Small intestine (tissue), 7 donors: ENCODE results near the gene DISC1. TPM values are rescaled to one million over a fixed set of nuclear protein-coding genes. Genes with fewer than 3 reads are reported as not detected.
A peak's percentile ranks its signal among the peaks of the same experiment; 100 is the strongest.

Experiments
- DNase-seq, 2 donors: peaks; one replicate each; pipeline versions ENCODE4 v3.0.0 to v3.0.0-alpha.2; 2013
- FAIRE-seq: peaks from 2 replicates; lab custom pipeline; 2012; peaks lifted over from hg19 to GRCh38; lab: Jason Lieb, UNC
- H3K27ac ChIP-seq, 3 donors: one replicate each; pipeline ENCODE4 v1.5.1; 2013; ENCODE audit warnings: low read length in 2 of 3, mild to moderate bottlenecking in 2 of 3, control low read depth in 1 of 3, inconsistent platforms in 1 of 3, low read depth in 1 of 3, moderate library complexity in 1 of 3
- H3K27me3 ChIP-seq, 3 donors: one replicate each; pipeline ENCODE4 v1.6.1; 2013; ENCODE audit warnings: low read length in 3 of 3, inconsistent platforms in 1 of 3; ENCODE audit not compliant: control insufficient read depth in 3 of 3, insufficient read depth in 3 of 3
- H3K36me3 ChIP-seq, 3 donors: one replicate each; pipeline ENCODE4 v1.6.1; 2013; ENCODE audit warnings: low read length in 3 of 3, inconsistent platforms in 1 of 3, low read depth in 1 of 3, mild to moderate bottlenecking in 1 of 3, moderate library complexity in 1 of 3; ENCODE audit not compliant: control insufficient read depth in 3 of 3, insufficient read depth in 2 of 3
- H3K4me1 ChIP-seq, 3 donors: one replicate each; pipeline ENCODE4 v1.6.1; 2013; ENCODE audit warnings: low read length in 2 of 3, inconsistent platforms in 1 of 3, low read depth in 1 of 3, mild to moderate bottlenecking in 1 of 3, moderate library complexity in 1 of 3; ENCODE audit not compliant: control insufficient read depth in 3 of 3, insufficient read depth in 2 of 3
- H3K4me3 ChIP-seq, 3 donors: one replicate each; pipeline ENCODE4 v1.5.1; 2013; ENCODE audit warnings: low read length in 3 of 3, control low read depth in 1 of 3, inconsistent platforms in 1 of 3, low read depth in 1 of 3, mild to moderate bottlenecking in 1 of 3, moderate library complexity in 1 of 3
- H3K9me3 ChIP-seq, 2 donors: one replicate each; pipeline ENCODE4 v1.6.1; 2013; ENCODE audit warnings: low read depth in 1 of 2, low read length in 1 of 2; ENCODE audit not compliant: control insufficient read depth in 2 of 2, insufficient read depth in 1 of 2
- WGBS, 3 donors: extraction: QIAGEN DNeasy Blood & Tissue Kit; methylation state at CpG; one replicate each; pipeline ENCODE4 v1.1.7; 2013; 5-methylcytosine and 5-hydroxymethylcytosine counted together
- polyA plus RNA-seq, 4 donors: library from polyadenylated mRNA; stranded (reverse) in 3 of 4; unstranded in 1 of 4; fragments of 200-250 nt in 3 of 4; fragments of 120-200 nt in 1 of 4; gene quantifications; one replicate each; pipeline versions ENCODE4 v1.2.1 to v1.2.3, GENCODE V29; 2013
- donor health status: healthy with polysubstance abuse.
- donor health status: control.
- donor health status: control.
- donor health status: Bipolar disorder and iron deficiency.
- donor health status: healthy.

The DISC1 gene
- polyA plus RNA-seq, 4 donors, result 0.27 to 2.1 (median 0.85) TPM; not detected in 1

DNA sequence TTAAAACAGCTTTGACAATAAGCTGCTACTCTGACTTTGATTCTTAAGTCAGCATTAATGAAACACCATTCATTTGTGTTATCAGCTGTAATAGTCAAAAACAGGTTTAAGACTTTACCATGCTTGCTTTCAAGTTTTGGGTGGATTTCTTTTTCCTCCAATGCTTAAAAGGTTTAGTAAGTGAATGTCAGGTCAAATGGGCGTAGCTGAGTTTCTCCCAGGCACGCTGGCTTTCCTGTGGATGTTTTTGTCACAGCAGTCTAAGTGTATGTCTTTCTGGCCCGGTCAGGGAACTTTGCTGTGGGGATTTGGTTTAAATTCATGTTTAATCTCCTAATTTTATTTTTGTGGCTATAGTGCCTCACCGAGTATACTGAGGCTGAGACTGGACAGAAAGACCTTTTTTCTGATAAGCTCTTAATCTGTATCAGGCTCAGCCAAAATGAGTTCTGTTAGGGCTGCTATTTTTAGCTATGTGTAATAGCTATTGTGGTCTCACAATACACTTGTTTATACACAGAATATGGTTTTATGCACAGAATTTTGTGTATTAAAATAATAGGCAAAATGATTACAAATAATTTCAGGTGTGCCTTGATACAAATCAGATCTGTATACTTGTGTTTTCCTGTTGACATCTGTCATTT is 292.8 kb downstream of the DISC1 start:
- FAIRE-seq (no peak), DNase-seq (no peak)
- 58 to 61% (median 59%) methylated on average over 4 of the region's 4 CpGs for WGBS, 3 donors
- Histone ChIP-seq H3K4me3 (no peak overlapping the region), H3K9me3 (no peaks in the 10 kb centered on the region), H3K27ac (peak overlapping the region in 1 of 3 donors; percentile 5), H3K27me3 (no peaks in the 10 kb centered on the region), H3K36me3 (no peaks in the 10 kb centered on the region), H3K4me1 (no peaks in the 10 kb centered on the region)

DNA sequence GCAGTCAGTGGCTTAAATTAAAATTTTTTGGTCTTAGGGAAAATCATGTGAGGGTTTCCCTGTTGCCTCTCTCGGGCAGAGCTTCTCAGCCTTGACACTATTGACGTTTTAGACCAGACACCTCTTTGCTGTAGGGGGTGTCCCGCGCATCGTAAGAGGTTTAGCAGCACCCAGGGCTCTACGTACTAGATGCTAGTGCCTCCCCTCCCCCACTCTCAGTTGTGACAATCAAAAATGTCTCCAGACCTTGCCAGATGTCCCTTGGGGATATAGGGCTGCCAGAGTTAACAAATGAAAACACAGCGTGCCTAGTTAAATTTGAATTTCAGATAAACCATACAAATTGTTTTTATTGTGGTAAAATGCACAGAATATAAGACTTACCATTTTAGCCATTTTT is 293.3 kb downstream of the DISC1 start:
- no peaks in the 10 kb centered on the region for H3K9me3 ChIP-seq
- DNase-seq, result no peak
- H3K27ac ChIP-seq, result peak overlapping the region in 1 of 3 donors; percentile 5
- FAIRE-seq, result no peak
- H3K36me3 ChIP-seq, result no peaks in the 10 kb centered on the region
- no peaks in the 10 kb centered on the region for H3K27me3 ChIP-seq
- H3K4me1 ChIP-seq, result no peaks in the 10 kb centered on the region
- H3K4me3 ChIP-seq, result no peak overlapping the region
- WGBS, 3 donors, result 69 to 83% (median 74%) methylated on average over 7 of the region's 7 CpGs

DNA sequence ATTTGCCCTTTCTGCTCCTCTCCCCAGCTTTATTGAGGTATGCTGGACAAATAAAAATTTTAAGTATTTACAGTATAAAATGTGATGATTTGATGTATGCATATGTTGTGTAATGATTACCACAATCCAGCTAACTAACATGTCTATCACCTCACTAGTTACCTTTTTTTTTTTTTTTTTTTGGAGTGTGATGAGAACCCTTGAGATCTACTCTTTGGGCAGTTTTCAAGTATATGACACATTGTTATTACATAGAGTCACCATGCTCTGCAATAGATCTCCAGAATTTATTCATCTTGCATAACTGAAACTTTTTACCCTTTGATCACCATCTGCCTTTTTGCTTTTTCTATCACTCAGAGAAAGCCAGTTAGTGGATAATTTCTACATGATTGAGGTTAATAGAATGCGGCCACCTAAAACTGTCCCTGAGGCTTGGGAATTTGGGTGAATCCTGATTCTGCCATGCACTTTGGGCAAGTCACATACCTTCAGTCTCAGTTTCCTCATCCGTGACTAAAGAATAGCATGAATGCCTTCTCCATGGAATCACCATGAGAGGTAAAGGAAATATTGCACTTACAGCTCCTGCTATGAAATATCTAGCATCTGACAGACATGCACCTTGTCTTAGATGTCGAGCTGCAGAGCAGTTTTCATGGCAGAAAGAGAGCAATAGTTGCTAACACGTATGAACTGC is 295.2 kb downstream of the DISC1 start:
- 84 to 96% (median 91%) methylated on average over 4 of the region's 4 CpGs for WGBS, 3 donors
- FAIRE-seq, result no peak
- Histone ChIP-seq H3K27ac (no peak overlapping the region), H3K4me1 (no peaks in the 10 kb centered on the region), H3K4me3 (no peak overlapping the region), H3K9me3 (no peaks in the 10 kb centered on the region), H3K36me3 (no peaks in the 10 kb centered on the region), H3K27me3 (no peaks in the 10 kb centered on the region)
- DNase-seq, result no peak

DNA sequence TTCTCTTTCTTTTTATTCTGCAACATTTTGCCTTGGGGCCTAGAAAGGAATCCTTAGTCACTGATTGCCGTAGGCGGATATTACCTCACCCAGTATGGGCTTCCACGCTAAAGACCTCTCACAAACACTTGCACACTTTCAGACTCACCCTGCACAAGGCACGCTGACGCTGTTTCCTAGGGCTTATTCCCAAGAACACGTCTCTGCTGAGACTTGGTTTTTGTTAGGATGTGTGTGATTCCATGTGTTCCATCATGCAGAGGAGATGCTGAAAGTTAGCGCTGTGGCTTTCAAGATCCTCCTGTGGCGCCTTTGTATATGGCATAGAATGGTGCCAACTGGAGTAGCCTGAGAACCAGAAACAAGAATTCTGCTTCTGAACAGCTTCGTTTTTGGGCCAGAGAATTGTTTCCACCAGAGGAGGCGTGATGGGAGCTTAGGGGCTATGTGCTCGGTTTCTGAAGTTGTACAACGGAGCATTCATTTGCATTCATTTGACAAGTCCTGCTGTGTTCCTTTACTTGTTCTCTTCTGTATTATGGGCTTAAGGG is 297.0 kb downstream of the DISC1 start:
- H3K36me3 ChIP-seq, result no peaks in the 10 kb centered on the region
- H3K27me3 ChIP-seq, result no peaks in the 10 kb centered on the region
- H3K4me3 ChIP-seq, result no peak overlapping the region
- WGBS, 3 donors, result 92 to 94% (median 92%) methylated on average over 12 of the region's 12 CpGs
- no peaks in the 10 kb centered on the region for H3K4me1 ChIP-seq
- no peak overlapping the region for H3K27ac ChIP-seq
- DNase-seq (no peak), FAIRE-seq (no peak)
- no peaks in the 10 kb centered on the region for H3K9me3 ChIP-seq

DNA sequence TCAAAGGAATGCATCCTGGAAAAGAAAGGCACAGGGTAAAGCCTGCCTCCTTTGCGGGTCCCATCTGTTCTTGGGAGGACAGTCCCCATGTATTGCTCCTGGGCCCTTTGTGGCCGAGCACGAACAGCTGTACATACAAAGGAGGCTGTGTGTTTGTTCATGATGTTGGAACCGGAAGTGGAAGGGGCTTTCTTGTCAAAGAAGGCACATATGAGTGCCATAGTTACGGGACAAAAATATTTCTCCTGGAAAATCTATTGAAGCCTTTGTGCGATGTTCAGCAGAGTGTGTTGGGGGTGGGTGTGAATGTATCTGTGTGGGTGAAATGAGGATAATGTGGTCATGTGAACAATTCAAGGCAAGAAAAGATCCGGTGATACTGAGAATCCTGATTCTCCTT is 297.6 kb downstream of the DISC1 start:
- DNase-seq (peak in 1 of 2 donors; percentile 25), FAIRE-seq (no peak)
- Histone ChIP-seq H3K27me3 (no peaks in the 10 kb centered on the region), H3K27ac (no peak overlapping the region), H3K36me3 (no peaks in the 10 kb centered on the region), H3K9me3 (no peaks in the 10 kb centered on the region), H3K4me3 (no peak overlapping the region), H3K4me1 (no peaks in the 10 kb centered on the region)
- WGBS, 3 donors, result 79 to 85% (median 81%) methylated on average over 7 of the region's 7 CpGs

DNA sequence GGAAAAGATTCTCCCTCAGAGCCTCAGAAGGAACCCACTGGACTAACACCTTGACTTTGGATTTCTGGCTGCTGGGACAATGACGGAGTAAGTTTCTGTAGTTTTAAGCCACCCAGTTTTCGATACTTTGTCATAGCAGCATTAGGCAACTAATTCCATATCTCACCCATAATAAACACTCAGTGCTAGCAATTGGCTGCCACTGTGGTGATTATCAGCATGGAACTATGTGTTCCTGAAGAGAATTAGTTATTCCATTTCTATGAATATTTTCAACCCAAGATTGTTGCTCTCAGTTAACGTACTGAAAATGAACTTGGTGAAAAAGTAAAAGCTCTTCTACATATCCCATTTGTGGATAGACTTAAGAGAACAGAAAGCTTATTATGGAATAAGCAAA is 299.3 kb downstream of the DISC1 start:
- 70 to 89% (median 73%) methylated on average over 3 of the region's 3 CpGs for WGBS, 3 donors
- H3K36me3 ChIP-seq, result no peaks in the 10 kb centered on the region
- no peak for FAIRE-seq

DNA sequence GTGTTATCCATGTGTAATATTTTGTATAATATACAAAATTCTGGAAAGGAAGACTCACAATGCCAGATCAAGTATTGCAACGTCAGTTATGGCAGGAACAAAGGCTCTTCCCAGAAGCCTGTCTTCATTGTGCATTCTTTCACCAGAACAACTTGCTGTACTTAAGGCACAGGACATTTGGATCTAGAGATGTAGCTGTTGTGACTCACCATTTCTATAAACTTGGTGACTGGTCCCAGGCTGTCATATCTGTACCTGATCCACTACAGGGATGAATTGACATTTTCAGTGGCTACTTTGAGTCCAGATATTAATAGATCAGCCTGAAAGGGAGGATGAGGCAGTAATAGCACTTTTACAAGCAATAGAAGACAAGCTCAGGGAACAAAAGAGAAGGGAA is 299.8 kb downstream of the DISC1 start:
- no peak for FAIRE-seq
- DNase-seq, result no peak
- WGBS, 3 donors, result 72 to 88% (median 83%) methylated on average over 1 of the region's 1 CpG
- Histone ChIP-seq H3K9me3 (no peaks in the 10 kb centered on the region), H3K4me1 (no peaks in the 10 kb centered on the region), H3K27me3 (peaks cover 0 to 4% (median 0%) of the 10 kb centered on the region in 3 donors), H3K36me3 (no peaks in the 10 kb centered on the region), H3K4me3 (no peak overlapping the region), H3K27ac (no peak overlapping the region)

More for the DNA sequence above, 299.3 kb downstream of the DISC1 start:
- Histone ChIP-seq H3K4me3 (no peak overlapping the region), H3K4me1 (no peaks in the 10 kb centered on the region), H3K27ac (no peak overlapping the region), H3K27me3 (peaks cover 0 to 4% (median 0%) of the 10 kb centered on the region in 3 donors), H3K9me3 (no peaks in the 10 kb centered on the region)
- no peak for DNase-seq

DNA sequence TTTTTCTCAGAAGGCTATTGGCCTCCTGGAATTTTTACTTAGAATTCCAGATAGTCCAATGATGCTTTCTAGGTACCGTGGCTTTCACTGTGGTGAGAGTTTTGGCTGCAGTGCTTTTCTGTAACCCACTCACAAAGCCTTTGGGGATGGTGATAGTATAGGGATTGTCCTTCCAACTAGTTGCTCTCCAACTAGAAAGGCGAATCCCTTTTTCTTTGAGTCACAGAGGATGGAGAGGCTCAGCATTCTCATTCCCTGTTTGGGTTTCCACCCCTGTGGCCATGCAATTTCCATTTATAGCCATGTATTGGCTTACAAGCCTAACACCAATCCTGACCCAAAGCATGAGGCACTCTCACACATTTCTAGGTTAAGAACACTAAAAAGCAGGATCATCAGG is 300.3 kb downstream of the DISC1 start:
- Histone ChIP-seq H3K36me3 (no peaks in the 10 kb centered on the region), H3K9me3 (peaks cover 0 to 4% of the 10 kb centered on the region in 2 donors), H3K4me3 (no peak overlapping the region), H3K27ac (no peak overlapping the region), H3K27me3 (peaks cover 0 to 4% (median 0%) of the 10 kb centered on the region in 3 donors), H3K4me1 (no peaks in the 10 kb centered on the region)
- no peak for FAIRE-seq
- no peak for DNase-seq
- 82 to 91% (median 82%) methylated on average over 2 of the region's 2 CpGs for WGBS, 3 donors
